Mucosa of descending colon (tissue), 3 donors: ENCODE data around the gene CCDC60. TPM values are rescaled to one million over a fixed set of nuclear protein-coding genes. Genes with fewer than 3 reads are reported as not detected.

Source experiments
- ATAC-seq: fragments of 200-7000 bp; cut with Tn5 transposase; one replicate; pipeline ENCODE4 v1.9.1; 2020; ENCODE audit warnings: mild to moderate bottlenecking, moderate library complexity
- DNase-seq, 3 donors: peaks; one replicate each; pipeline ENCODE4 v3.0.0-alpha.2; 2020
- H3K36me3 ChIP-seq: fragments of 200-600 bp; one replicate; pipeline ENCODE4 v1.8.0; 2021; ENCODE audit warnings: low read depth, mild to moderate bottlenecking
- H3K4me1 ChIP-seq: fragments of 200-600 bp; one replicate; pipeline ENCODE4 v1.8.0; 2021; ENCODE audit warnings: low read depth, mild to moderate bottlenecking
- H3K4me3 ChIP-seq: fragments of 200-600 bp; one replicate; pipeline ENCODE4 v1.8.0; 2021; ENCODE audit warnings: mild to moderate bottlenecking
- H3K9me3 ChIP-seq: fragments of 200-600 bp; one replicate; pipeline ENCODE4 v1.8.0; 2021; ENCODE audit warnings: mild to moderate bottlenecking
- CTCF ChIP-seq: fragments of 200-600 bp; IDR thresholded peaks from one replicate; pipeline ENCODE4 v1.8.0; 2022; ENCODE audit warnings: antibody characterized with exemption, mild to moderate bottlenecking
- intact Hi-C, 2 donors: fragments of 100-400 bp; cut with DNase I in 1 of 2; cut with micrococcal nuclease in 1 of 2; formaldehyde crosslinking; loops; one replicate each; pipeline versions ENCODE4 v1.11.0 to v1.11.1; 2022; cut with DNase I, micrococcal nuclease
- total RNA-seq, 3 donors: library from RNA; stranded (reverse); fragmentation: NEBNext Ultra II Directional in 2 of 3; extraction: Animal tissue kit (Norgen Biotek cat#: 25700) in 2 of 3; gene quantifications; one replicate each; pipeline versions ENCODE4 v1.2.1 to v1.2.4, GENCODE V29; 2021 to 2023
- donor health status: DM: no; HTN: no; CAD: no; lungs with moderate emphysema.
- donor health status: DM: no; HTN: no; CAD: no.
- donor health status: DM: no; HTN: yes; CAD: no.

Gene CCDC60
- total RNA-seq, 3 donors from 2014 or later = 2.2 to 3.5 (median 2.9) TPM

- intact Hi-C loops = no loop called here
- H3K36me3 ChIP-seq = no peaks in the 10 kb centered on the region
- no peaks in the 10 kb centered on the region for H3K9me3 ChIP-seq
- no peak for ATAC-seq
- no peaks in the 10 kb centered on the region for H3K4me1 ChIP-seq
- no peak for DNase-seq
- no peak overlapping the region for H3K4me3 ChIP-seq
- no peak for TF ChIP-seq CTCF
Measured at GRCh38 chr12:119480551-119480950, 146.0 kb downstream of the CCDC60 start.

GRCh38 chr12:119486599-119487154, 152.1 kb downstream of the CCDC60 start:
- H3K9me3 ChIP-seq = no peaks in the 10 kb centered on the region
- no peak for TF ChIP-seq CTCF
- intact Hi-C loops = no loop called here
- H3K36me3 ChIP-seq = no peaks in the 10 kb centered on the region
- DNase-seq (no peak), ATAC-seq (no peak)
- H3K4me1 ChIP-seq = no peaks in the 10 kb centered on the region
- H3K4me3 ChIP-seq = no peak overlapping the region

GRCh38 chr12:119491814-119492213, 157.3 kb downstream of the CCDC60 start:
- H3K36me3 ChIP-seq = no peaks in the 10 kb centered on the region
- no peak for DNase-seq
- intact Hi-C loops = no loop called here
- H3K4me3 ChIP-seq = no peak overlapping the region
- TF ChIP-seq CTCF = no peak
- no peak for ATAC-seq
- no peaks in the 10 kb centered on the region for H3K4me1 ChIP-seq
- no peaks in the 10 kb centered on the region for H3K9me3 ChIP-seq

DNA sequence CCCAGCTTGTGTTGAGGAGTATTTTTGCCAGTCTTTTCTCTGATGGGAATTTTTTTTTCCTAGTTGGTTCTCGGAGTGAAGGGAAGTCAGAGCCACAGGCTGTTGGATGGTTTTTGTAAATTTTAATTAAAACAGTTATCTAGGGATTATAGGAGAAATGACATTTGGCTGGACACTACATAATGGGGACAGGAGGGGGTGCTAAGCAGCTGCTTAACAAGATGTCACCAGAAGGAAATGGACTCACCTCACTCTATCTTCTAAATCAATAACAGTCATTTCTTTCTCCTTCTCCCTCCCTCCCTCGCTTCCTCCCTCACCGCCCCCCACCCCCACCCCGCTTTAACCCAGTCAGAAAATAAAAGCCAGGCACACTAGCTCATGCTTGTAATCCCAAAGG, 165.7 kb downstream of the CCDC60 start:
- Histone ChIP-seq H3K4me1 (no peaks in the 10 kb centered on the region), H3K36me3 (no peaks in the 10 kb centered on the region), H3K9me3 (no peaks in the 10 kb centered on the region), H3K4me3 (no peak overlapping the region)
- ATAC-seq (no peak), DNase-seq (no peak)
- intact Hi-C loops = no loop called here
- no peak for TF ChIP-seq CTCF

DNA sequence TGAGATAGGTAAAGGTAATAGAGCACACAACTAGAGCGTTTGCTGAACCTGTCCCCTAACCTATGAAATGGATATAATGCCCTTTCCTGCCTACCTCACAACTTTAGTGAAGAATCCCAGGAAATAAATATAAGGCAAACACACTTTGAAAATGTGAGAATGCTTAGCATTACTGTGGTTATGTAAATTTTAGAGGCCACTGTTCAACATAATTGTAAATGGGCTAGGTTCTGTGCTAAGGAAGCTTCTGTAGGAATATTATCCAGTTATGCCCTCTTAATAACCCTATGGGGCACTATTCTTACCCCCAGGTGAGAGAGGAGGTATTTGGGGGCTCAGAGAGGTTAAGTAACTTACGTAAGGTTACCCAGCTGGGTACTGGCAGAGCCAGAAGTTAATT, 166.5 kb downstream of the CCDC60 start:
- no peak for DNase-seq

More for the DNA sequence above, 166.5 kb downstream of the CCDC60 start:
- TF ChIP-seq CTCF = no peak
- Histone ChIP-seq H3K36me3 (no peaks in the 10 kb centered on the region), H3K9me3 (no peaks in the 10 kb centered on the region), H3K4me1 (no peaks in the 10 kb centered on the region), H3K4me3 (no peak overlapping the region)
- intact Hi-C loops = no loop called here
- ATAC-seq = no peak
